GM18909 (cell line): ENCODE results near the gene WEE1.

Source experiments
- ATAC-seq: cut with Tn5 transposase; IDR thresholded peaks from one replicate; pipeline ENCODE4 v1.9.1; 2021; ENCODE audit warnings: mild to moderate bottlenecking; ENCODE audit not compliant: unreplicated experiment, poor library complexity

The WEE1 gene

DNA sequence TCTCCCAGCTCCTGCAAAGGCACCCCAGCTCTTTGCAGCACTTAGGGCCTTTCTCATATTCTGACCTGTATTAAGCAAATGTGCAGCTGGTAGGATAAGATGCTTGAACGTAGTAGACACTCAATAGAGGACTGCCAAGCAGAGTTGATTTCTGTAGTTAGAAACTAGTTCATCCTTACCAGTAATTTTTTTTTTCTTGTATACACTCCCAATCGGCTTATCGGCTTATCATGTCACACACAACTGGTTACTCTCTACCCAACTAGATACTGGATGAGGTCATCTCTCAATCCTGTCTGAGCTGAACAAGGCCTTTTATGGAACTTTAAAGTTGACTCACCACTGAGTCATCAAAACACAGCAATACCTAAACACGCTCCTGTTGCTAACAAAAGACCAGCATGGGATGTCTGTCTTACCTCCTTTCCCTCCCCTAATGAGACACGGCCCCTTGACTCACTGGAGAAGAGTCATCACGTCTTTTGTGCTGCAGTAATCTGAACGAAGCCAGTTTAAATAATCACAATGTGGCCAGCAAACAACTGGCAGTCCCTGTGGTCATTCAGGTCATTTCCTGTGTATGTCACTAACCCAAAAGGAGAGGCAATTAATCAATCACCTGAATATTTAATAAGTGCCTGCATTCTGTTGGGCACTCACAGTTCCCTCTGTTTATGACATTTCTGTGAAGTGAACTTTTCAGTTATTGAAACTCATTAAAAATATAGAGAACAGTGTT lies 7.5 kb upstream of the WEE1 start:
- ATAC-seq = peak; percentile 90

DNA sequence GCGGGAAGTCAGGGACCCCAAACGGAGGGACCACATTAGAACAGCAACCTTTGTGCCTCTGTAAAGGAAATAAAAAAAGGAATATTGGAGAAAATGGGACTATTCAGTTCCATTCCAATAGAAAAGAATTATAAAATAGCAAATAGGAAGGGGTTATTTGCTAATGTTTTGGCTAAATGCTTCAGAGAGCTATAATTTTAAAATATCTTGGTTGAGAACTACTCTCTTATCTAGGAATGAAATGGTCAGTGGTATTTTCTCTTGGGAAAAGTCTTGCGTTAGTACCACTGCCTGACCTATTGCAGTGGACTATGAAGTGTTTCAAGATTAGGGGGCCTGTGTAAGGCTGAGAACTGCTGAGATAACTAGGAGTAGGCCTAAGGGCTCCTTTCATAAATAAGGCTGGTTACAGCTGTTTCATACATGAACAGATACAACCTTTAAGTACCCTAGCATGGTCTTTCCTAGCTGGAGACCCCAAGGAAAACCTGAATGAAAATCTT lies 6.9 kb upstream of the WEE1 start:
- no peak for ATAC-seq

DNA sequence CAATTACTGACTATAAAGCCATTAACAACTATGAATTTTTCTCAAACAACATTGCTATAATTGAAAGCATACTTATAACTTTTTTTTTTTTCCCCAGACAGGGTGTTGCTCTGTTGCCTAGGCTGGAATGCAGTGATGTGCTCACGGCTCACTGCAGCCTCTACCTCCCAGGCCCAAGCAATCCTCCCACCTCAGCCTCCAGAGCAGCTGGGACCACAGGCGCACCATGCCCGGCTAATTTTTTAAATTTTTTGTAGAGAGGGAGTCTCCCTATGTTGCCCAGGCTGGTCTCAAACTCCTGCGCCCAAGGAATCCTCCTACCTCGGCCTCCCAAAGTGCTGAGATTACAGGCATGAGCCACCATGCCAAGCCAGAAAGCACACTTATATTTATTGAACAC lies 6.1 kb upstream of the WEE1 start:
- ATAC-seq = no peak

DNA sequence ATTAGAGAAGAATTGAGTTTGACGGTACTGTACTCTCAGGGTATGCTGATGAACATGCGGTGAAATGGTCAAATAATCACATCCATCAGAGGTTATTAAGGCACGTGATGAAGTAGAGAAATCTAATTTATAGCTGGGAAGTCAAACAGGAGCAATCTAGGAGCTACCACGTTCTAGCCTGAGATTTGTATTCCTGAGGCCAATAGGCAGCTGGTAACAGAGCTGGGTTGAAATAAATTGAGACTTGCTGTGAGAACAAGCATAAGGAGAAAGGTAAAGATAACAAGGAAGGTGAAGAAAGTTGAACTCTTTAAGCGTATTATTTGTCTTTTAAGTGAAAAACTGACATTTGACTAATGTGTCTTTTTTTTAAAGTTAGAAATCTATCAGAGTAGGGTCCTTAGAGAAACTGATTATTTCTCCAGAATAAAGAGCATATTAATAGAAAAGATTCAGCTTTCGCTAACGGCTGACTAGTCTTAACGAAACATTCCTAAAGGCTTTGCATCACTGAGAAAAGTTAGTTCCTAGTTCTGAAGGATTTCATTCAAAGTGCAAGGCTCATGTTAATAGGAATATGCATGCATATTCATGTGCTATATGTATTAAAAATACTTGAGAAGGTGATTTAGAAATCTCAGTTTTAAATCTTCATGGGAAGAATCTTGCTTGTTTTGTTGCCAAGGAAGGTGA lies 5.2 kb upstream of the WEE1 start:
- no peak for ATAC-seq

DNA sequence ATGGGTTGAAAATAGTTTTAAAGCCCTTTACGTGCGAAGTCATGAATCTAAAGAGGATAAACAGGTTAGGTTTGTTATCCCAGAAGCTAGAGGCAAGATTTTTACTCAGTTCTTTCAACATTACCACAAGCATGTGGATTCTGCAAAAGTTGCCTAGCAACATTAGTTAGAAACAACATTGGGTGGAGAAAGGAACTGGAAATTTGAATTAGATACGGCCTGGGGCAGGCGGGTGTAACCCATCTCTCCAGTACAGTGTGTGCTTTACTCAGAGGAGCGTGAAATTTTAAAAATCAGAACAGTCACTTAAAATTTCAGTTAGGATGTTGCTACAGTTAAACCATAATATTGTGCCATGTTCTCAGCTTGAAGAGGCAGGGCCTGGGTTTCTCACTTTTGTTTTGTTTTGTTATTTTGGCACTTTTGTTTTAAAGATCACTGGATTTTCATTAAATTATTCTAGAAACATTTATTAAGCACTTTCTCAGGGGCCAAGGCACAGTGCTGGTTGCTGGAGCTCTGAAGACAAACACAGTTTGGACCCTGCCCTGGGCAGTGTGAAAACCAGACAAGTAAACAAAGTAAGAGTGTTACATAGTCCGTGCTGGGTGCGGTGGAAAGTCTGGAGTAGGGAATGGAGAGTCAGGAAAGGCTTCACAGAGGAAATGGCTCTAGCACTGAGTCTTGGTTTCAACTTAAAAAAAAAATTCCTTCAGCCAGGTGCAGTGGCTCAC lies 4.4 kb upstream of the WEE1 start:
- no peak for ATAC-seq

DNA sequence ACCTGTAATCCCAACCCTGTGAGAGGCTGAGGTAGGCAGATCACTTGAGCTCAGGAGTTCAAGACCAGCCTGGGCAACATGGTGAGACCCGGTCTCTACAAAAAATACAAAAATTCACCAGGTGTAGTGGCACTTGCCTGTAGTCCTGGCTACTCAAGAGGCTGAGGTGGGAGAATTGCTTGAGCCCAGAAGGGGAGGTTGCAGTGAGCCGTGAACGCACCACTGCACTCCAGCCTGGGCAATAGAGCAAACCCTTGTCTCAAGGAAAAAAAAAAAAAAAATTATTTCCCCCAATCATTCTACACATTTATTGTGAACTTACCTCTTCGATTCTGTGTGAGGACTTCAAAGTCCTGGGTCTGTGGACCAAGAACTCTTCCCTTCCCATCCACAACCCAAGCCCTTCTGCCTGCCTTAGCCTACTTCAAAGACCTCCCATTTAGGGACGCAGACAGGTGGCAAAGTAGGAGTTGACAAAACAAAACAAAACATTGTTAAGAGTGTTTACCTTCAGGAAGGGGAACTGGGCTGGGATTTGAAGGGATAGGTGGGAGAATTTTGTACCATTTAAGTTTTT lies 3.8 kb upstream of the WEE1 start:
- ATAC-seq = no peak

DNA sequence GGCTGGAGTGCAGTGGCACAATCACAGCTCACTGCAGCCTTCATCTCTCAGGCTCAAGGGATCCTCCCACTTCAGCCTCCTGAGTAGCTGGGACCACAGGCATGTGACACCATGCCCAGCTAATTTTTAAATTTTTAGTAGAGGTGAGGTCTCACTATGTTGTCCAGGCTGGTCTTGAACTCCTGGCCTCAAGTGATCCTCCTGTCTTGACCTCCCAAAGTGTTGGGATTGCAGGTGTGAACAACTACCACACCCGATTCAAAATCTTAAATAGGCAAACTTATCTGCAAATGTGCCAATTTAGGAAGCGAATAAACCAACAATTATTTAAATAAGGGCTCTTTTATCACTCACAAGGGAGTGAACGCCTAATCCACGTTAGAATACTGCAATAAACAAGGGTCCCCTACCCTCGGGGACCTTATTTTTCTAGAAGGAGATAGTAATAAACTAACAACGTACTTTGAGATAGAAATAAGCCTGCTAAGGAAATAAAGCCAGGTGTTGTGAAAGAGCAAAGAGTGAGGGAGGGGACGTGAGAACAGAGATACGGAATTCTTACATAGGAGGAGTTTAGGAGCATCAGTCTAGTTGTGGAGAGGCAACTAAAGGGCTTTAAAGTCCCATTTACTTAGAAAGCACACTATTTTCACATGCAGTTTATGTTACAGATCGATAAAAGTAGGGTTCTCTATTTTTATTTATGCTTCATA lies 3.0 kb upstream of the WEE1 start:
- ATAC-seq = no peak

DNA sequence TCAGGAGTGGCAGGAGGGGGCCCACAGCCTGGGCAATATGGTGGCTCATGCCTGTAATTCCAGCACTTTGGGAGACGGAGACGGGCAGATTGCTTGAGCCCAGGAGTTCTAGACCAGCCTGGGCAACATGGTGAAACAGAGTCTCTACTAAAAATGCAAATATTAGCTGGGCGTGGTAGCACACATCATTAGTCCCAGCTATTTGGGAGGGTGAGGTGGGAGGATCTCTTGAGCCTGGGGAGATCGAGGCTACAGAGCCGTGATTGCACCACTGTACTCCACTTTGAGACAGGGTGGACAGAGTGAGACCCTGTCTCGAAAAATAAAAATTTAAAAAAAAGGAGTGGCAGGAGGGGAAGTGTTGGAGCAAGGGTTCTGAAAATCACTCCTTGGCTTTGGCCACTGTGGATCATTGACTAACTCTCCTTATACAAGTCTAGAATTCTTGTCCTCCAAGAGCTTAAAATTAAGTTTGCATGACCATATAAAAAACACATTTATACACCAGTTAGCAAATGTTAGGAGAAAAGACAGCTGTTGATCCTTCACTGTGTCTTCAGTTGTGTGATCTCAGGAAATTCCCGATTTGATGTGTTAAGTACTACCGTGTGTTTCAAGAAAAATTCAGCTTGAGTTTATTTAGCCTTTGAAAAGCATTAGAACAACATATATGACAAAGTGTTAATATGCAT lies 2.3 kb upstream of the WEE1 start:
- no peak for ATAC-seq

DNA sequence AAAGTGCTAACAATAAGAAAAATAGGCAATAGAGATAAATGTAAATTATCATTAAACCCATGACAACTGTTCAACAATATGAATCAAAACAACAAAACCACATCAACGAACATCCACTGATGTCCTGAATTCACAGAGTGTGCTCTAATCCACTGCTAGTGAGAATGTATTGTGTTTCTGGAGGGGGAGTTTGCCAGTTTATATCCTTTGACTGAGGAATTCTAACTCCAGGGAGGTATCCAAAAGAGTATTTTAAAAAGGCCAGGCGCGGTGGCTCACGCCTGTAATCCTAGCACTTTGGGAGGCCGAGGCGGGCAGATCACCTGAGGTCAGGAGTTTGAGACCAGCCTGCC lies 1.7 kb upstream of the WEE1 start:
- no peak for ATAC-seq

DNA sequence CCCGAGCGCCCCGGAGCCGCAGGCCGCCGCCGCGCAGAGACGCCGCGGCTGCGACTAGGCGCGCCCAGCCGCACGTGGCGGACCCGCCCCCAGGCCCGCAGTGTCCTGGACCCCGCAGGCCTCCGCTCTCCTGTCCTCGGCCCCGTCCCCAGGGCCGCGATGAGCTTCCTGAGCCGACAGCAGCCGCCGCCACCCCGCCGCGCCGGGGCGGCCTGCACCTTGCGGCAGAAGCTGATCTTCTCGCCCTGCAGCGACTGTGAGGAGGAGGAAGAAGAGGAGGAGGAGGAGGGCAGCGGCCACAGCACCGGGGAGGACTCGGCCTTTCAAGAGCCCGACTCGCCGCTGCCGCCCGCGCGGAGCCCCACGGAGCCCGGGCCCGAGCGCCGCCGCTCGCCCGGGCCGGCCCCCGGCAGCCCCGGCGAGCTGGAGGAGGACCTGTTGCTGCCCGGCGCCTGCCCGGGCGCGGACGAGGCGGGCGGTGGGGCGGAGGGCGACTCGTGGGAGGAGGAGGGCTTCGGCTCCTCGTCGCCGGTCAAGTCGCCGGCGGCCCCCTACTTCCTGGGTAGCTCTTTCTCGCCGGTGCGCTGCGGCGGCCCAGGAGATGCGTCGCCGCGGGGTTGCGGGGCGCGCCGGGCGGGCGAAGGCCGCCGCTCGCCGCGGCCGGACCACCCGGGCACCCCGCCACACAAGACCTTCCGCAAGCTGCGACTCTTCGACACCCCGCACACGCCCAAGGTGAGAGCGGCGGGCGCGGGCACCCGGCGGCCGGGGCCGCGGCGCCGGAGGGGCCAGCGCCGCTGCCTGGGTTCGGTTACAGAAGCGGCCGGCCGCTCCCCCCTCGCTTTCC lies 528 bp downstream of the WEE1 start:
- peak; percentile 10 for ATAC-seq

DNA sequence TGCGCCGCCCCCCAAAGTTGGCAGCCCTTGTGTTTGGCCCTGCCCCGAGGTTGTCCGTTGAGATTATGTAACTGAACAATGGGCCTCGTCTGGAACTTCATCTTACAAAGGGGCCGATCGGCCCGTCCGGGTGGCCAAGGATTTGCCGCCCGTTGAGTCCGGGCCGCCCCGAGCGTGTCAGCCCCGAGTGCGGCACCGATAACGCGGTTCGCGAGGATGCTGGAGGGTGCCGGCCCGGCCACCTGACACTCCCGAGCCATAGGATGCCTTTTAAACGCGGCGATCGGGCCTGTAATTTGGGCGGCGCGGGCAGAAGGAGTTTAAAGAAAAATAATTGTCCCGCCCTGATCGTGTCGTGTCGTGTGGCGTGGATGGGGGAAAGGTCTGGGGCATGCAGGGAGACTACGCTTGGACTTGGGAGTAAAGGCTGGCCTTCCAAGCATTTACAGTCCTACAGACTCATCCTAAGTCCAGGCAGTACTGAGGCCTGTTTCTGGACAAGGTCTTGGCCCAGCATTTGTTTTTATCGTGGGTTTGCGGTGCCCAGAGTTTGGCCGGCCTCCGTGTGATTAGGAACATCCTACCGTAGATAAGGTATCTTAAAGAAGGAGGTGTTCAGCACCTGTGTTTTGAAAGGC lies 1.3 kb downstream of the WEE1 start:
- ATAC-seq = no peak

DNA sequence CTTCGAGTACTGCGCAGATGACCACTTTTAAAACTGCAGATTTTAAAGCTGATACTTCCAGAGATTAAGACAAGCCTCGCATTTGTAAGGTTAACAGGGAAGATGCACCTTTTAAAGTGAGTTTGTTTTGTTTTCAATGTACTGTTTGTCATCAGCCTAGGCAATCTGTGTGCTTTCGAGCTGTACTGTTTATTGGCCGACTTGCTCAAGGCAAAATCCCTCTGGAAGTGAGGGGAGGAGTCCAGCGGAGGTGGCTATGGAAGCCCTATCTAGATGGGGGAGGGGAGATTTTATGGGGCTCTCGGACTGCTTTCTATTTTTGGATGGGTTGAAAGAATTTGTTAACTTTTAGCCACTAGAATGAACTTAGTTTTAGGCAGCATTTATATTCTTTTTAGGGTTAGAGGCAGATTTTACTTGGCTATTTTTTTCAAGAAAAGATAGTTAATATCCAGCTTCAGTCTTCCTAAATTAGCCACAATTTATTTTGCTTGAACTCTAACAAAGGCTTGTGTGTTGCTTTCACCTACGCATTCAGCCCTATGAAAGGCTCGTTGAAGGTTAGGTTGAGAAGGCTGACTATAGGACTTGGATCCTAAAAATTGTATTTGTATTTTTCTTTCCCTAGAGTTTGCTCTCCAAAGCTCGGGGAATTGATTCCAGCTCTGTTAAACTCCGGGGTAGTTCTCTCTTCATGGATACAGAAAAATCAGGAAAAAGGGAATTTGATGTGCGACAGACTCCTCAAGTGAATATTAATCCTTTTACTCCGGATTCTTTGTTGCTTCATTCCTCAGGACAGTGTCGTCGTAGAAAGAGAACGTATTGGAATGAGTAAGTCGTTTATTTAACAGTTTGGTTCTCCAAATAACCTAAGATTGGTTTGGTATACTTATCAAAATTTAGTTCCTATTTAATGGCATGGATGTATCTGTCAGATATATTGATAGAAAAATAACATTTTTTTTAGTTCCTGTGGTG lies 2.1 kb downstream of the WEE1 start:
- ATAC-seq = no peak

DNA sequence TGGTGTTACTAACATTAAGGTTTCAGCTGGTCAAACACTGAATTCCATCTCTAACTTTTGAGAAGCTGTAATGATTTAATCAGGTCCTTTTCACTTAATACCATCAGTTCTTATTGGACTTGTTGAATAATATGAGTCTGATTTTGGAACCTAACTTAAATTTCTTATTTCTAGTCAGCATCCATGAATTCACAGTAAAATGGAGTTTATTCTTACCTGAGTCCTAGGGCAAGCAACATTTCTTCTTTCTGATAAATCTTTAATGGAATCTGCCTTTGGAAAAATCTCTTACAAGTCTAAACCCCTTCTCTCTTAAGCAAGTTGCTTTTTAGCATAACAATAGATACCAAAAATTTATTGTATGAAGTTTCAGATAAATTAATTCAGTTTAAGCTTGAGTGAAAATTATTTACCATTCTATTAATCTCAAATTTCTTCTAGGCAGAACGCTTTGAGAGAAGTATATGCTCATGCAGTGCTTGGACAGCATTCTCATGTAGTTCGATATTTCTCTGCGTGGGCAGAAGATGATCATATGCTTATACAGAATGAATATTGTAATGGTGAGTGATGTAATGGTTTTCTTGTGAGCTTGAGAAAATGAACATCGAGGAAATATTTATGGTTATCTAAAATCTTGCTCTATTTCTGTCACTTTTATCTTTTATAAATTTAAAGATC lies 3.4 kb downstream of the WEE1 start:
- ATAC-seq = no peak

DNA sequence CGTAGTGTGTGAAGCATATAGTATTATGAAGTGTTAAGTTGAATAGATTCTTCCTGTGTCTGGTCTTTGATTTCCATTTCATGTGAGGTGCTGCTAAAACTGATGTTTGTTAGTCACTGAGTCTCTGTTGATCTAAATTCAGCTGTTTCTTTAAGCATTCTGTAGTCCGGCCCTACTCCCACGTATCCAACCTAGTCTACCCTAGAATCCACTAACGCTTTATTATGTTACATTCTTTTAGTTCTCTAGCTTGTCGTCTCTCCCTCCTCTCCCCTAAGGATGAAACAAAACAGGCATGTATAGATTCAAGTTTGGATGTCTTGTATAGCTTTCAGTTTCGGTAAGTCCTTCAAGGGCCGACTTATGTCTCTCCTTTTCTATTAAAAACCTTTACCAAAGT lies 4.1 kb downstream of the WEE1 start:
- no peak for ATAC-seq

DNA sequence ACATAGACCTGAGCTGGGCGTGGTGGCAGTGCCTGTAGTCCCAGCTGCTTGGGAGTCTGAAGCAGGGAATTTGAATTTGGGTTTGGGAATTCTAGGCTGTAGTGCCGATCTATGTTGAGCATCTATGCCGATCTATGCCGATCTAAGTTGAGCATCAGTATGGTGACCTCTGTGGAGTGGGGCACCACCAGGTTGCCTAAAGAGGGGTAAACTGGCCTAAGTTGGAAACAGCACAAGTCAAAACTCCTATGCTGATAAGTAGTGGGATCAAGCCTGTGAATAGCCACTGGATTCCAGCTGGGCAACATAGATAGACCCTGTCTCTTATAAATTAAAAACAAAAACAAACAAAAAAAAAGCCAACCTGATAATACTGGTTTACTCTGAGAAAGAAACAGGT lies 7.4 kb downstream of the WEE1 start:
- ATAC-seq = no peak

DNA sequence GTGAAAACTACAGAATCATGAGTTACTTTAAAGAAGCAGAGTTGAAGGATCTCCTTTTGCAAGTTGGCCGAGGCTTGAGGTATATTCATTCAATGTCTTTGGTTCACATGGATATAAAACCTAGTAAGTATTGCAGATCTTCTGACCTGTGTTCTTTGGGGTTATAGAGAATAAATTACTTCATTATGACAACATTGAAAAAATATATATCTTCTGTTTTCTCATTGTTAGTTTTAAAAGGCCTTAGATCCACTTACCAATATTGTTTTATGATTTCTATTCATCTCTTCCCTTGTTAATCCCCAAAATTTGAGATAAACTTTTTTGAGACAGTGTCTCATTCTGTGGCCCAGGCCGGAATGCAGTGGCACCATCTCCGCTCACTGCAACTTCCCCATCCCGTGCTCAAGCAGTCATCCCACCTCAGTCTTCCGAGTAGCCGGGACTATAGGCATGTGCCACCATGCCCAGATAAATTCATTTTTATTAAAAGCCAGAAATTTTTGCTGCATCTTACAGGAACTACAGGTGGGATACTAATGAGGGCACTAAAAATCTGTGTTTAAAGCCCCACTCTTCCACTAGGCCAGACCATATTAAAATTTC lies 8.2 kb downstream of the WEE1 start:
- ATAC-seq = no peak
